ENCODE results near the gene RPS15A. TPM values are rescaled to one million over a fixed set of nuclear protein-coding genes. Genes with fewer than 3 reads are reported as not detected.
"Not testable (repeated sequence)": the region's sequence is repeated elsewhere in the genome, so short reads cannot be mapped to it uniquely, and the experiment has no call there.

The RPS15A gene
- total RNA-seq, 3 donors from 2014 or later (not counting 1 experiment from before 2014, with no cell fraction given): 1,225 to 1,687 (median 1,635) TPM

GRCh38 chr16:18770336-18770962, 19.7 kb downstream of the RPS15A start:
- H3K27ac Mint-ChIP-seq: peak overlapping the region in 1 of 2 donors; percentile 11
- H3K9me3 Mint-ChIP-seq; ATAC-seq; H3K27me3 Mint-ChIP-seq (ENCODE audit: low read depth in 2 of 2); H3K27me3 ChIP-seq (ENCODE audit: control insufficient read depth, insufficient read depth, low read length); H3K36me3 Mint-ChIP-seq; H3K4me3 ChIP-seq (ENCODE audit: low read length); intact Hi-C loops (cut with micrococcal nuclease); H3K27ac ChIP-seq (ENCODE audit: low read length); H3K36me3 ChIP-seq (ENCODE audit: control insufficient read depth, insufficient read depth, low read length); H3K4me3 Mint-ChIP-seq; DNase-seq; H3K9me3 ChIP-seq (ENCODE audit: control insufficient read depth, insufficient read depth, low read length): not testable (repeated sequence)
- peaks cover 12% of the 10 kb centered on the region in 2 donors for H3K4me1 Mint-ChIP-seq
- WGBS (ENCODE audit: insufficient coverage): 98% methylated on average over 10 of the region's 11 CpGs
- peaks cover 21% of the 10 kb centered on the region for H3K4me1 ChIP-seq (ENCODE audit: control insufficient read depth, insufficient read depth, low read length)

GRCh38 chr16:18767217-18767616, 22.9 kb downstream of the RPS15A start:
- H3K9me3 ChIP-seq (ENCODE audit: control insufficient read depth, insufficient read depth, low read length); H3K36me3 Mint-ChIP-seq; H3K27me3 Mint-ChIP-seq (ENCODE audit: low read depth in 2 of 2); H3K27me3 ChIP-seq (ENCODE audit: control insufficient read depth, insufficient read depth, low read length); H3K36me3 ChIP-seq (ENCODE audit: control insufficient read depth, insufficient read depth, low read length); intact Hi-C loops (cut with micrococcal nuclease); H3K9me3 Mint-ChIP-seq; H3K4me3 ChIP-seq (ENCODE audit: low read length): not testable (repeated sequence)
- ATAC-seq (peak; percentile 89 to 93 (median 92)), DNase-seq (peak in 1 of 2 donors; percentile 64)
- peak overlapping the region; percentile 31 for H3K27ac ChIP-seq (ENCODE audit: low read length)
- peak overlapping the region; percentile 65 to 82 for H3K27ac Mint-ChIP-seq
- peaks cover 12% of the 10 kb centered on the region in 2 donors for H3K4me1 Mint-ChIP-seq
- peak overlapping the region; percentile 49 for H3K4me3 Mint-ChIP-seq
- 11% methylated on average over 4 of the region's 7 CpGs for WGBS (ENCODE audit: insufficient coverage)
- peaks cover 21% of the 10 kb centered on the region for H3K4me1 ChIP-seq (ENCODE audit: control insufficient read depth, insufficient read depth, low read length)

- H3K27me3 Mint-ChIP-seq (ENCODE audit: low read depth in 2 of 2); DNase-seq; H3K36me3 ChIP-seq (ENCODE audit: control insufficient read depth, insufficient read depth, low read length); ATAC-seq; H3K27ac Mint-ChIP-seq; H3K9me3 ChIP-seq (ENCODE audit: control insufficient read depth, insufficient read depth, low read length); H3K27ac ChIP-seq (ENCODE audit: low read length); intact Hi-C loops (cut with micrococcal nuclease); H3K4me3 ChIP-seq (ENCODE audit: low read length); H3K4me3 Mint-ChIP-seq; H3K27me3 ChIP-seq (ENCODE audit: control insufficient read depth, insufficient read depth, low read length); H3K9me3 Mint-ChIP-seq; H3K36me3 Mint-ChIP-seq: not testable (repeated sequence)
- 15% methylated on average over 2 of the region's 5 CpGs for WGBS (ENCODE audit: insufficient coverage)
- H3K4me1 Mint-ChIP-seq: peaks cover 7 to 14% of the 10 kb centered on the region in 2 donors
- H3K4me1 ChIP-seq (ENCODE audit: control insufficient read depth, insufficient read depth, low read length): peaks cover 18% of the 10 kb centered on the region
These were observed 27.4 kb downstream of the RPS15A start for GRCh38 chr16:18762713-18763112.

- 43% methylated on average over 9 of the region's 21 CpGs for WGBS (ENCODE audit: insufficient coverage)
- H3K4me3 Mint-ChIP-seq; H3K9me3 Mint-ChIP-seq; intact Hi-C loops (cut with micrococcal nuclease); H3K27me3 Mint-ChIP-seq (ENCODE audit: low read depth in 2 of 2); H3K27me3 ChIP-seq (ENCODE audit: control insufficient read depth, insufficient read depth, low read length); H3K36me3 ChIP-seq (ENCODE audit: control insufficient read depth, insufficient read depth, low read length); H3K4me1 ChIP-seq (ENCODE audit: control insufficient read depth, insufficient read depth, low read length); H3K27ac ChIP-seq (ENCODE audit: low read length); H3K4me3 ChIP-seq (ENCODE audit: low read length); H3K36me3 Mint-ChIP-seq; H3K9me3 ChIP-seq (ENCODE audit: control insufficient read depth, insufficient read depth, low read length): not testable (repeated sequence)
- ATAC-seq (peak; percentile 94 to 99 (median 98)), DNase-seq (peak; percentile 36 to 44)
- H3K27ac Mint-ChIP-seq: peak overlapping the region in 1 of 2 donors; percentile 41
- TF ChIP-seq CTCF (IDR thresholded peaks at IDR 0.05): peak; percentile 42
- H3K4me1 Mint-ChIP-seq: peaks cover 15 to 23% of the 10 kb centered on the region in 2 donors
These were observed 30.3 kb downstream of the RPS15A start for GRCh38 chr16:18759598-18760520.

- DNase-seq; H3K9me3 Mint-ChIP-seq; H3K27ac ChIP-seq (ENCODE audit: low read length); H3K27me3 Mint-ChIP-seq (ENCODE audit: low read depth in 2 of 2); H3K4me1 ChIP-seq (ENCODE audit: control insufficient read depth, insufficient read depth, low read length); H3K4me3 ChIP-seq (ENCODE audit: low read length); H3K36me3 ChIP-seq (ENCODE audit: control insufficient read depth, insufficient read depth, low read length); H3K9me3 ChIP-seq (ENCODE audit: control insufficient read depth, insufficient read depth, low read length); intact Hi-C loops (cut with micrococcal nuclease); H3K36me3 Mint-ChIP-seq; H3K27me3 ChIP-seq (ENCODE audit: control insufficient read depth, insufficient read depth, low read length); H3K4me3 Mint-ChIP-seq: not testable (repeated sequence)
- peak in 1 of 3 donors; percentile 25 for ATAC-seq
- no CpG with 5 or more reads among the region's 10 CpGs for WGBS (ENCODE audit: insufficient coverage)
- peak overlapping the region in 1 of 2 donors; percentile 57 for H3K27ac Mint-ChIP-seq
- H3K4me1 Mint-ChIP-seq: peaks cover 15 to 23% of the 10 kb centered on the region in 2 donors
These were observed 32.0 kb downstream of the RPS15A start for GRCh38 chr16:18757960-18758660.

GRCh38 chr16:18756639-18757038, 33.5 kb downstream of the RPS15A start:
- H3K27ac ChIP-seq (ENCODE audit: low read length); H3K36me3 Mint-ChIP-seq; H3K36me3 ChIP-seq (ENCODE audit: control insufficient read depth, insufficient read depth, low read length); H3K9me3 ChIP-seq (ENCODE audit: control insufficient read depth, insufficient read depth, low read length); DNase-seq; H3K9me3 Mint-ChIP-seq; intact Hi-C loops (cut with micrococcal nuclease); H3K27me3 ChIP-seq (ENCODE audit: control insufficient read depth, insufficient read depth, low read length); H3K27me3 Mint-ChIP-seq (ENCODE audit: low read depth in 2 of 2); H3K4me3 ChIP-seq (ENCODE audit: low read length); H3K4me1 ChIP-seq (ENCODE audit: control insufficient read depth, insufficient read depth, low read length); ATAC-seq: not testable (repeated sequence)
- H3K4me3 Mint-ChIP-seq: peak overlapping the region; percentile 9
- H3K4me1 Mint-ChIP-seq: peaks cover 15 to 23% of the 10 kb centered on the region in 2 donors
- peak overlapping the region in 1 of 2 donors; percentile 50 for H3K27ac Mint-ChIP-seq
- WGBS (ENCODE audit: insufficient coverage): 62% methylated on average over 9 of the region's 9 CpGs
